ENCODE data around the gene CCNA2. TPM values are rescaled to one million over a fixed set of nuclear protein-coding genes. Genes with fewer than 3 reads are reported as not detected.

The CCNA2 gene
- total RNA-seq, 2 donors from 2014 or later: 0.33 to 0.52 TPM

- WGBS, 2 donors: 59 to 63% methylated on average over 6 of the region's 6 CpGs
- H3K4me3 ChIP-seq: no peak overlapping the region
- H3K27ac ChIP-seq: no peak overlapping the region
- H3K36me3 ChIP-seq (replicated peaks in 1 of 2; ENCODE audit: insufficient read depth in 1 of 2, low read depth in 2 of 2): no peaks in the 10 kb centered on the region
- H3K4me1 ChIP-seq: no peaks in the 10 kb centered on the region
- TF ChIP-seq POLR2A (IDR thresholded peaks at IDR 0.05): no peak
- TF ChIP-seq, protein P1, sequence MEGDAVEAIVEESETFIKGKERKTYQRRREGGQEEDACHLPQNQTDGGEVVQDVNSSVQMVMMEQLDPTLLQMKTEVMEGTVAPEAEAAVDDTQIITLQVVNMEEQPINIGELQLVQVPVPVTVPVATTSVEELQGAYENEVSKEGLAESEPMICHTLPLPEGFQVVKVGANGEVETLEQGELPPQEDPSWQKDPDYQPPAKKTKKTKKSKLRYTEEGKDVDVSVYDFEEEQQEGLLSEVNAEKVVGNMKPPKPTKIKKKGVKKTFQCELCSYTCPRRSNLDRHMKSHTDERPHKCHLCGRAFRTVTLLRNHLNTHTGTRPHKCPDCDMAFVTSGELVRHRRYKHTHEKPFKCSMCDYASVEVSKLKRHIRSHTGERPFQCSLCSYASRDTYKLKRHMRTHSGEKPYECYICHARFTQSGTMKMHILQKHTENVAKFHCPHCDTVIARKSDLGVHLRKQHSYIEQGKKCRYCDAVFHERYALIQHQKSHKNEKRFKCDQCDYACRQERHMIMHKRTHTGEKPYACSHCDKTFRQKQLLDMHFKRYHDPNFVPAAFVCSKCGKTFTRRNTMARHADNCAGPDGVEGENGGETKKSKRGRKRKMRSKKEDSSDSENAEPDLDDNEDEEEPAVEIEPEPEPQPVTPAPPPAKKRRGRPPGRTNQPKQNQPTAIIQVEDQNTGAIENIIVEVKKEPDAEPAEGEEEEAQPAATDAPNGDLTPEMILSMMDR (IDR thresholded peaks at IDR 0.05): no peak
- H3K9me3 ChIP-seq: no peaks in the 10 kb centered on the region
- ATAC-seq: no peak
- no peak for DNase-seq
- intact Hi-C loops (cut with DNase I): no loop called here
- no peaks in the 10 kb centered on the region for H3K27me3 ChIP-seq
Observed at GRCh38 chr4:121776610-121777401, 46.9 kb downstream of the CCNA2 start.

- Histone ChIP-seq H3K9me3 (no peaks in the 10 kb centered on the region), H3K36me3 (replicated peaks in 1 of 2; ENCODE audit: insufficient read depth in 1 of 2, low read depth in 2 of 2) (no peaks in the 10 kb centered on the region), H3K27me3 (no peaks in the 10 kb centered on the region), H3K27ac (no peak overlapping the region), H3K4me3 (no peak overlapping the region), H3K4me1 (no peaks in the 10 kb centered on the region)
- ATAC-seq: no peak
- no peak for TF ChIP-seq POLR2A (IDR thresholded peaks at IDR 0.05)
- TF ChIP-seq, protein P1 (IDR thresholded peaks at IDR 0.05): no peak
- WGBS, 2 donors: 84 to 86% methylated on average over 1 of the region's 1 CpG
- no peak for DNase-seq
- intact Hi-C loops (cut with DNase I): no loop called here
Observed at GRCh38 chr4:121773883-121774282, 49.8 kb downstream of the CCNA2 start.

GRCh38 chr4:121771869-121772268, 51.8 kb downstream of the CCNA2 start:
- H3K27ac ChIP-seq: no peak overlapping the region
- no peaks in the 10 kb centered on the region for H3K36me3 ChIP-seq (replicated peaks in 1 of 2; ENCODE audit: insufficient read depth in 1 of 2, low read depth in 2 of 2)
- DNase-seq (no peak), ATAC-seq (no peak)
- 61 to 76% methylated on average over 1 of the region's 1 CpG for WGBS, 2 donors
- no peaks in the 10 kb centered on the region for H3K4me1 ChIP-seq
- H3K27me3 ChIP-seq: no peaks in the 10 kb centered on the region
- intact Hi-C loops (cut with DNase I): no loop called here
- no peak overlapping the region for H3K4me3 ChIP-seq
- no peak for TF ChIP-seq POLR2A (IDR thresholded peaks at IDR 0.05)
- TF ChIP-seq, protein P1 (IDR thresholded peaks at IDR 0.05): no peak
- no peaks in the 10 kb centered on the region for H3K9me3 ChIP-seq

DNA sequence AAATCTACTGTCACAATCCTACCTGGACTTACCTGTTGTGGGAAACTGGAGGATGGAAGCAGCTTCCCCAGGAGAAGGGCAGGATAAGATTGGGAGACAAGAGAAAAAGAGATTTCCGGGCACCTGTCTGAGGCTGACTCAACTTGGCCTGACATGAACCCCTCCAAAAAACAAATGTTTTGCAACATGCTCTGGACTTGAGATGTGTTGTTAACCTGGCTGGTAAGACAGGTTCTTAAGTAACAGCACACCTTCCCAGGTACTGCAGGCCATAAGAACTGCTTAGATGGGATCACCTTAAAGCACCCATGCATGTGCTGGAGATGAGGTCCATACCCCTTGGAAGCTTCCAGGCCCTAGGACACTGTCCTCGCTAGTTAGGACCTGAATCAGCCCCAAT, 54.3 kb downstream of the CCNA2 start:
- Histone ChIP-seq H3K27ac (no peak overlapping the region), H3K9me3 (no peaks in the 10 kb centered on the region), H3K27me3 (peaks cover 0 to 11% of the 10 kb centered on the region in 2 donors), H3K36me3 (replicated peaks in 1 of 2; ENCODE audit: insufficient read depth in 1 of 2, low read depth in 2 of 2) (no peaks in the 10 kb centered on the region), H3K4me1 (peaks cover 12% of the 10 kb centered on the region), H3K4me3 (no peak overlapping the region)
- DNase-seq (no peak), ATAC-seq (no peak)
- TF ChIP-seq, protein P1 (IDR thresholded peaks at IDR 0.05): no peak
- TF ChIP-seq POLR2A (IDR thresholded peaks at IDR 0.05): no peak
- 75 to 87% methylated on average over 2 of the region's 2 CpGs for WGBS, 2 donors
- intact Hi-C loops (cut with DNase I): no loop called here

- no peak for ATAC-seq
- WGBS, 2 donors: 67 to 71% methylated on average over 4 of the region's 4 CpGs
- H3K36me3 ChIP-seq (replicated peaks in 1 of 2; ENCODE audit: insufficient read depth in 1 of 2, low read depth in 2 of 2): no peaks in the 10 kb centered on the region
- H3K27ac ChIP-seq: no peak overlapping the region
- H3K27me3 ChIP-seq: peaks cover 0 to 15% of the 10 kb centered on the region in 2 donors
- no peak overlapping the region for H3K4me3 ChIP-seq
- intact Hi-C loops (cut with DNase I): no loop called here
- no peaks in the 10 kb centered on the region for H3K9me3 ChIP-seq
- DNase-seq: no peak
- H3K4me1 ChIP-seq: peaks cover 13% of the 10 kb centered on the region
- TF ChIP-seq POLR2A (IDR thresholded peaks at IDR 0.05): no peak
- TF ChIP-seq, protein P1 (IDR thresholded peaks at IDR 0.05): no peak
Observed at GRCh38 chr4:121767166-121767565, 56.5 kb downstream of the CCNA2 start.

All from body of pancreas (tissue), 4 donors.